CD14-positive monocyte (primary cell): ENCODE measurements around the gene ZNF385B. TPM values are rescaled to one million over a fixed set of nuclear protein-coding genes. Genes with fewer than 3 reads are reported as not detected.

ENCODE experiments used
- DNase-seq, 3 donors: peaks; one replicate each; pipeline ENCODE4 v3.0.0-alpha.2; 2011 to 2022
- H2AFZ ChIP-seq: 2 replicates; pipeline ENCODE4 v1.6.0; 2012; ENCODE audit warnings: mild to moderate bottlenecking, low read depth, low read length, inconsistent platforms; ENCODE audit not compliant: insufficient read depth, poor library complexity, severe bottlenecking
- H3K27ac ChIP-seq, 2 donors: 1 replicate in 1 of 2; 2 replicates in 1 of 2; pipeline ENCODE4 v1.5.1; 2012 to 2013; ENCODE audit warnings: low read length in 2 of 2, control low read depth in 1 of 2, inconsistent platforms in 1 of 2, low read depth in 1 of 2, mild to moderate bottlenecking in 1 of 2
- H3K27me3 ChIP-seq, 2 donors: one replicate each; pipeline versions ENCODE4 v1.6.0 to v1.6.1; 2011 to 2013; ENCODE audit warnings: low read length in 2 of 2; ENCODE audit not compliant: control insufficient read depth in 2 of 2, insufficient read depth in 2 of 2
- H3K36me3 ChIP-seq, 2 donors: replicated peaks in 1 of 2; 1 replicate in 1 of 2; 2 replicates in 1 of 2; pipeline versions ENCODE4 v1.5.1 to v1.6.1; 2012 to 2013; ENCODE audit warnings: low read length in 2 of 2, control low read depth in 1 of 2, inconsistent platforms in 1 of 2, mild to moderate bottlenecking in 1 of 2; ENCODE audit not compliant: insufficient read depth in 2 of 2, control insufficient read depth in 1 of 2
- H3K4me1 ChIP-seq, 2 donors: 1 replicate in 1 of 2; 2 replicates in 1 of 2; pipeline versions ENCODE4 v1.5.1 to v1.6.1; 2012 to 2013; ENCODE audit warnings: low read length in 2 of 2, control low read depth in 1 of 2, inconsistent platforms in 1 of 2, mild to moderate bottlenecking in 1 of 2, moderate library complexity in 1 of 2; ENCODE audit not compliant: insufficient read depth in 2 of 2, control insufficient read depth in 1 of 2
- H3K4me2 ChIP-seq: replicated peaks from 2 replicates; pipeline ENCODE3; 2012; ENCODE audit warnings: low read length, moderate library complexity, mild to moderate bottlenecking; ENCODE audit not compliant: poor library complexity, severe bottlenecking; ENCODE audit errors: extremely low read depth
- H3K4me3 ChIP-seq, 3 experiments: fragments of 200-600 bp in 1 of 3; sonication (generic) in 1 of 3; replicated peaks in 1 of 3; 1 replicate in 2 of 3; 2 replicates in 1 of 3; pipeline ENCODE4 v1.5.1; 2011 to 2013; ENCODE audit warnings: low read length in 3 of 3, mild to moderate bottlenecking in 3 of 3, control low read depth in 2 of 3, low read depth in 2 of 3, inconsistent platforms in 1 of 3, moderate library complexity in 1 of 3
- H3K79me2 ChIP-seq: 2 replicates; pipeline ENCODE4 v1.6.0; 2012; ENCODE audit warnings: mild to moderate bottlenecking, control low read depth, inconsistent platforms, low read length, moderate library complexity; ENCODE audit not compliant: insufficient read depth
- H3K9ac ChIP-seq: 2 replicates; pipeline ENCODE4 v1.6.0; 2017; ENCODE audit warnings: low read length, mild to moderate bottlenecking; ENCODE audit not compliant: insufficient read depth, poor library complexity, severe bottlenecking
- H3K9me3 ChIP-seq, 2 donors: replicated peaks in 1 of 2; 1 replicate in 1 of 2; 2 replicates in 1 of 2; pipeline versions ENCODE4 v1.5.1 to v1.6.1; 2012 to 2013; ENCODE audit warnings: low read length in 2 of 2, control low read depth in 1 of 2; ENCODE audit not compliant: control insufficient read depth in 1 of 2, insufficient read depth in 1 of 2
- H4K20me1 ChIP-seq: 2 replicates; pipeline ENCODE4 v1.6.0; 2012; ENCODE audit warnings: mild to moderate bottlenecking, low read length, control low read depth, moderate library complexity; ENCODE audit not compliant: insufficient read depth
- H3K27ac Mint-ChIP-seq, 7 donors: one replicate each; pipeline ENCODE4 v1.8.0; 2020; ENCODE audit warnings: mild to moderate bottlenecking in 7 of 7, mixed read lengths in 7 of 7, moderate library complexity in 6 of 7, inconsistent platforms in 2 of 7
- H3K27me3 Mint-ChIP-seq, 3 donors: one replicate each; pipeline ENCODE4 v1.8.0; 2021 to 2022; ENCODE audit warnings: low read depth in 3 of 3, mild to moderate bottlenecking in 3 of 3, mixed read lengths in 3 of 3, moderate library complexity in 3 of 3, inconsistent platforms in 1 of 3
- H3K36me3 Mint-ChIP-seq, 2 donors: one replicate each; pipeline ENCODE4 v1.8.0; 2020; ENCODE audit warnings: mixed read lengths in 2 of 2, inconsistent platforms in 1 of 2, mild to moderate bottlenecking in 1 of 2
- H3K4me1 Mint-ChIP-seq: one replicate; pipeline ENCODE4 v1.8.0; 2020; ENCODE audit warnings: mild to moderate bottlenecking, mixed read lengths
- H3K4me3 Mint-ChIP-seq, 2 donors: one replicate each; pipeline ENCODE4 v1.8.0; 2020; ENCODE audit warnings: mild to moderate bottlenecking in 2 of 2, mixed read lengths in 2 of 2, moderate library complexity in 1 of 2
- H3K9me3 Mint-ChIP-seq, 7 donors: one replicate each; pipeline ENCODE4 v1.8.0; 2020 to 2022; ENCODE audit warnings: mixed read lengths in 7 of 7, mild to moderate bottlenecking in 6 of 7, moderate library complexity in 6 of 7, inconsistent platforms in 2 of 7
- WGBS: methylation state at CpG from one replicate; pipeline ENCODE4 v1.1.5; 2013; ENCODE audit warnings: missing lambda C conversion rate; ENCODE audit not compliant: insufficient coverage; 5-methylcytosine and 5-hydroxymethylcytosine counted together
- intact Hi-C, 2 donors: fragments of 100-400 bp; cut with micrococcal nuclease; formaldehyde crosslinking; loops; one replicate each; pipeline versions ENCODE4 v1.15.0 to v1.15.1; 2023
- polyA plus RNA-seq, 3 donors: library from polyadenylated mRNA; depleted of rRNA in 1 of 3; unstranded in 2 of 3; stranded (reverse) in 1 of 3; fragments of 300-500 nt in 2 of 3; fragments of >200 nt in 1 of 3; fragmentation: Illumina TruSeq in 2 of 3; gene quantifications; 1 replicate in 2 of 3; 2 replicates in 1 of 3; pipeline ENCODE4 v1.2.3, GENCODE V29; 2012 to 2021
- TF ChIP-seq, protein P1 (sequence below): fragments of 200-600 bp; IDR thresholded peaks from one replicate; pipeline ENCODE4 v1.8.0; 2022; ENCODE audit warnings: antibody characterized with exemption, mild to moderate bottlenecking

ZNF385B gene
- polyA plus RNA-seq, 3 donors = not detected

DNA sequence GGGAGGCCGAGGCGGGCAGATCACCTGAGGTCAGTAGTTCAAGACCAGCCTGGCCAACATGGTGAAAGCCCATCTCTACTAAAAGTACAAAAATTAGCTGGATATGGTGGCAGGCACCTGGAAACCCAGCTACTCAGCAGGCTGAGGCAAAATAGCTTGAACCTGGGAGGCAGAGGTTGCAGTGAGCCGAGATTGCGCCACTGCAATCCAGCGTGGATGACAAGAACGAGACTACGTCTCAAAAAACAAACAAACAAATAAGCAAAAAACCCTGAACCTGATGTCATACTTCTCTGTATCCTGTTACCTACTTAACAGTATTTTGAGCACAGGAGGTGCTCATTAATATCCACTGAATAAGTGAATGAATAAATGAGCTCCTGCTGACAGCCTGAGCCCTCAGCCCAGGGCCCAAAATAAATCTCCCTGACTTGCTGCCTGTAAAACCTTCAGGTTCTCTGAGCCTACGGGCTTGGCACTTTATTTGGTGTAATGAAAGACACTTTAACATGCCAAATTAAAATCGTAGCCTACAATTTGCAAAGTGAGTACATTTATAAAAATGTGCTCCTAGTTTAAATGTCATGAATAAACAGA is 215.1 kb downstream of the ZNF385B start:
- H3K27ac ChIP-seq = no peak overlapping the region
- Mint-ChIP-seq H3K4me1 (no peaks in the 10 kb centered on the region), H3K4me3 (no peak overlapping the region), H3K9me3 (peaks cover 0 to 2% (median 0%) of the 10 kb centered on the region in 7 donors), H3K27me3 (peaks cover 0 to 3% (median 3%) of the 10 kb centered on the region in 3 donors), H3K36me3 (no peaks in the 10 kb centered on the region), H3K27ac (no peak overlapping the region)
- no peak overlapping the region for H3K4me3 ChIP-seq
- H2AFZ ChIP-seq = no peak overlapping the region
- WGBS = 100% methylated on average over 2 of the region's 9 CpGs
- H4K20me1 ChIP-seq = no peaks in the 10 kb centered on the region
- H3K27me3 ChIP-seq = no peaks in the 10 kb centered on the region
- intact Hi-C loops = no loop called here
- H3K9me3 ChIP-seq = no peaks in the 10 kb centered on the region
- TF ChIP-seq, protein P1, sequence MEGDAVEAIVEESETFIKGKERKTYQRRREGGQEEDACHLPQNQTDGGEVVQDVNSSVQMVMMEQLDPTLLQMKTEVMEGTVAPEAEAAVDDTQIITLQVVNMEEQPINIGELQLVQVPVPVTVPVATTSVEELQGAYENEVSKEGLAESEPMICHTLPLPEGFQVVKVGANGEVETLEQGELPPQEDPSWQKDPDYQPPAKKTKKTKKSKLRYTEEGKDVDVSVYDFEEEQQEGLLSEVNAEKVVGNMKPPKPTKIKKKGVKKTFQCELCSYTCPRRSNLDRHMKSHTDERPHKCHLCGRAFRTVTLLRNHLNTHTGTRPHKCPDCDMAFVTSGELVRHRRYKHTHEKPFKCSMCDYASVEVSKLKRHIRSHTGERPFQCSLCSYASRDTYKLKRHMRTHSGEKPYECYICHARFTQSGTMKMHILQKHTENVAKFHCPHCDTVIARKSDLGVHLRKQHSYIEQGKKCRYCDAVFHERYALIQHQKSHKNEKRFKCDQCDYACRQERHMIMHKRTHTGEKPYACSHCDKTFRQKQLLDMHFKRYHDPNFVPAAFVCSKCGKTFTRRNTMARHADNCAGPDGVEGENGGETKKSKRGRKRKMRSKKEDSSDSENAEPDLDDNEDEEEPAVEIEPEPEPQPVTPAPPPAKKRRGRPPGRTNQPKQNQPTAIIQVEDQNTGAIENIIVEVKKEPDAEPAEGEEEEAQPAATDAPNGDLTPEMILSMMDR = no peak
- H3K9ac ChIP-seq = no peak overlapping the region
- no peaks in the 10 kb centered on the region for H3K4me1 ChIP-seq
- H3K36me3 ChIP-seq = no peaks in the 10 kb centered on the region
- H3K4me2 ChIP-seq = no peak overlapping the region
- no peaks in the 10 kb centered on the region for H3K79me2 ChIP-seq
- DNase-seq = no peak

DNA sequence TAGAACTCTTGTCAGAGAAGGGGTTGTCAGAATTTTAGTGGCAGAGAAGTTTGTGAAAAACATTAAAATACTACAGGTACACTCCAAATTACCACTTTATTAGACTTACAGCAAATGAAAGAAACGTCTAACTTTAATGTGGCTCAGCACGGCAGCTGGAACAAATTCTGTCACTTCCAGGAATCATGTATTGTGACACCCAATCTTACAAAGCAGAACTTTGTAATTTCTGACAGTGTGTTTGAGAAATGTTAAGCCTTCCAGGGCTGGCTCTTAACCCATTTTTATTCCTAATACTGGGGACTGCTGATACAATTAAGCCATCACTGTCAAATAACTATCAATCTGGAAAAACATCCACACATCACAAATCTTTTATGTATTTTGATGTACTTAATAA is 216.4 kb downstream of the ZNF385B start:
- Histone ChIP-seq H4K20me1 (no peaks in the 10 kb centered on the region), H3K4me1 (no peaks in the 10 kb centered on the region), H3K9me3 (no peaks in the 10 kb centered on the region), H3K79me2 (no peaks in the 10 kb centered on the region), H3K4me3 (no peak overlapping the region), H3K9ac (no peak overlapping the region), H3K4me2 (no peak overlapping the region), H3K36me3 (no peaks in the 10 kb centered on the region), H3K27ac (no peak overlapping the region), H2AFZ (no peak overlapping the region), H3K27me3 (no peaks in the 10 kb centered on the region)
- Mint-ChIP-seq H3K9me3 (peaks cover 0 to 2% (median 0%) of the 10 kb centered on the region in 7 donors), H3K27ac (no peak overlapping the region), H3K4me1 (no peaks in the 10 kb centered on the region), H3K4me3 (no peak overlapping the region), H3K27me3 (peaks cover 0 to 3% (median 3%) of the 10 kb centered on the region in 3 donors), H3K36me3 (no peaks in the 10 kb centered on the region)
- TF ChIP-seq, protein P1 = no peak
- no CpG with 5 or more reads among the region's 2 CpGs for WGBS
- intact Hi-C loops = no loop called here
- no peak for DNase-seq
